ENCODE measurements around the gene MORN3. TPM values are rescaled to one million over a fixed set of nuclear protein-coding genes. Genes with fewer than 3 reads are reported as not detected.

MORN3 gene
- total and polyA plus RNA-seq, 9 of the 15 experiments (the other 6 are each of a cell fraction or from before 2014, with no cell fraction given), result 0.09 to 0.27 (median 0.20) TPM

DNA sequence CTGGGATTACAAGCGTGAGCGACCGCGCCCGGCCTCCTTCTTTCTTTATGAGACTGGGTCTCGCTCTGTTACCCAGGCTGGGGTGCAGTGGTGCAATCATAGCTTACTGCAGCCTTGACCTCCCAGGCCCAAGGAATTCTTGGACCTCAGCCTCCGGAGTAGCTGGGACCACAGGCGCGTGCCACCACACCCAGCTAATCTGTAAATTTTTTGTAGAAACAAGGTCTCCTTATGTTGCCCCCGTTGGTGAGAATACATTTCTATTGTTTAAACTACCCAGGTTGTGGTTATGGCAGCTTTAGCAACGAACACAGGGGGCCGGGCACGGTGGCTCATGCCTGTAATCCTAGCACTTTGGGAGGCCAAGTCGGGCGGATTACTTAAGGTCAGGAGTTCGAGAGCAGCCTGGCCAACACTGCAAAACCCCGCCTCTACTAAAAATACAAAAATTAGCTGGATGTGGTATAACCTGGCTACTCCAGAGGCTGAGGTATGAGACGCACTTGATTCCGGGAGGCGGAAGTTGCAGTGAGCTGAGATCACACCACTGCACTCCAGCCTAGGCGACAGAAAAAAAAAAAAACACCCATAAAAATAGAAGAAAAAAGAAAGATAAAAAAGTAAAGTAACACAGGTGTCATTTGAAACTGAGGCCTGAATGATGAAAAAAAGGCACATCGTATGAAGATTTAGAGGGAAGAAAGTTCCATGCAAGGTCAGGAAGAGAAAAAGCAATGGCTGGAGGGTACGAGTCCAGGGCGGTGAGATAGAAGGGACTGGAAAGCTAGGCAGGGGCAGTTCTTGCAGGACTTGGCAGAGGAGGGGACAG lies 42.1 kb upstream of the MORN3 start (continued):
- no peak for TF ChIP-seq NCOR1 (IDR thresholded peaks at IDR 0.05)
- TF ChIP-seq DPF2 (IDR thresholded peaks at IDR 0.05), result peak; percentile 76
- no peak for TF ChIP-seq FOSL1 (tag; conservative IDR thresholded peaks at IDR 0.05)

DNA sequence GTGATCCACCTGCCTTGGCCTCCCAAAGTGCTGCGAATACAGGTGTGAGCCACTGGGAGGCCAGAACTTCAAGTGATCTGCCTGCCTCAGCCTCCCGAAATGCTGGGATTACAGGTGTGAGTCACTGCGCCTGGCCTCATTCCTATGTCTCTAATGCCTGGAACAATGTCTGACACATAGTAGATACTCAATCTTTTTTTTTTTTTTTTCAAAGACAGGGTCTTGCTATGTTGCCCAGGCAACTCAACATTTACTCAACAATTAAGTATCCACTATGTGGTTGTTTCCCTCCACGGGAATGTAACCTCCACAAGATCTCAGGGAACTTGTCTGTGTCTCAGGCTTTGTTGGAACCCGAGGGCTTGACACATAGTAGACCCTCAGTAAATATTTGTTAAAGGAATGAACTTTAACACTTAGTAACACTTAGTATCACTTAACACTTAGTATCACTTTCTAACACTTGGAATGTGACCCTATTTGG lies 40.1 kb upstream of the MORN3 start:
- H3K4me2 ChIP-seq (ENCODE audit: insufficient read depth, low read length), result no peak overlapping the region
- POLR2A ChIA-PET, result interaction anchor here (0.9 kb wide), 1 partner anchor 39 kb away, joined by 5 read pairs; no protein-coding TSS in a partner anchor
- no peak for TF ChIP-seq ZNF445 (CRISPR knock-in tag; IDR thresholded peaks at IDR 0.05; ENCODE audit: low read depth)
- TF ChIP-seq ZNF583 (CRISPR knock-in tag; IDR thresholded peaks at IDR 0.05), result no peak
- no peak for TF ChIP-seq ZNF695 (CRISPR knock-in tag; IDR thresholded peaks at IDR 0.05)
- TF ChIP-seq KLF6 (CRISPR knock-in tag; IDR thresholded peaks at IDR 0.05; ENCODE audit: borderline replicate concordance), result no peak
- TF ChIP-seq TRIM25 (IDR thresholded peaks at IDR 0.05; ENCODE audit: borderline replicate concordance), result no peak
- peak; percentile 19; the same call in 1 of the 2 replicates for TF ChIP-seq L3MBTL2 (IDR thresholded peaks at IDR 0.05)
- no peak for TF ChIP-seq PCBP2 (IDR thresholded peaks at IDR 0.05; ENCODE audit: low read depth, low read length, poor library complexity, severe bottlenecking)
- TF ChIP-seq, protein P1, sequence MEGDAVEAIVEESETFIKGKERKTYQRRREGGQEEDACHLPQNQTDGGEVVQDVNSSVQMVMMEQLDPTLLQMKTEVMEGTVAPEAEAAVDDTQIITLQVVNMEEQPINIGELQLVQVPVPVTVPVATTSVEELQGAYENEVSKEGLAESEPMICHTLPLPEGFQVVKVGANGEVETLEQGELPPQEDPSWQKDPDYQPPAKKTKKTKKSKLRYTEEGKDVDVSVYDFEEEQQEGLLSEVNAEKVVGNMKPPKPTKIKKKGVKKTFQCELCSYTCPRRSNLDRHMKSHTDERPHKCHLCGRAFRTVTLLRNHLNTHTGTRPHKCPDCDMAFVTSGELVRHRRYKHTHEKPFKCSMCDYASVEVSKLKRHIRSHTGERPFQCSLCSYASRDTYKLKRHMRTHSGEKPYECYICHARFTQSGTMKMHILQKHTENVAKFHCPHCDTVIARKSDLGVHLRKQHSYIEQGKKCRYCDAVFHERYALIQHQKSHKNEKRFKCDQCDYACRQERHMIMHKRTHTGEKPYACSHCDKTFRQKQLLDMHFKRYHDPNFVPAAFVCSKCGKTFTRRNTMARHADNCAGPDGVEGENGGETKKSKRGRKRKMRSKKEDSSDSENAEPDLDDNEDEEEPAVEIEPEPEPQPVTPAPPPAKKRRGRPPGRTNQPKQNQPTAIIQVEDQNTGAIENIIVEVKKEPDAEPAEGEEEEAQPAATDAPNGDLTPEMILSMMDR (IDR thresholded peaks at IDR 0.05 in 2 of 3, conservative IDR thresholded peaks at IDR 0.05 in 1 of 3; ENCODE audit: insufficient read depth in 2 of 3, low read depth in 1 of 3, low read length in 3 of 3), result 0 out of 6 replicates have a peak, but pooled peaks of 1 of the 3 experiments have one; percentile 1
- no peak for TF ChIP-seq ZNF124 (CRISPR knock-in tag; IDR thresholded peaks at IDR 0.05)
- no peak for TF ChIP-seq TCF7 (IDR thresholded peaks at IDR 0.05; ENCODE audit: borderline replicate concordance)
- TF ChIP-seq PHF8 (IDR thresholded peaks at IDR 0.05; ENCODE audit: borderline replicate concordance, low read length), result no peak
- TF ChIP-seq ZFX (CRISPR knock-in tag; IDR thresholded peaks at IDR 0.05), result no peak
- TF ChIP-seq ZNF121 (CRISPR knock-in tag; conservative IDR thresholded peaks at IDR 0.05), result peak; percentile 91
- TF ChIP-seq TAL1 (IDR thresholded peaks at IDR 0.05), result no peak
- no peak for TF ChIP-seq XRCC4 (IDR thresholded peaks at IDR 0.05; ENCODE audit: extremely low read depth, insufficient read depth, insufficient read length)

More for the DNA sequence above, 40.1 kb upstream of the MORN3 start:
- in situ Hi-C loops (cut with MboI), result no loop called here
- WGBS (ENCODE audit: insufficient coverage, low coverage, missing lambda C conversion rate), result 54% methylated on average over 5 of the region's 5 CpGs
- Histone ChIP-seq H2AFZ (ENCODE audit: low read depth, low read length) (no peak overlapping the region), H3K4me1 (replicated peaks in 1 of 2; ENCODE audit: control insufficient read depth in 2 of 2, insufficient read depth in 2 of 2, low read length in 2 of 2) (peaks cover 13 to 31% of the 10 kb centered on the region in 2 experiments; a peak in 3 of 5 replicates), H3K36me3 (ENCODE audit: control insufficient read depth, insufficient read depth, low read length) (no peaks in the 10 kb centered on the region), H3K27ac (ENCODE audit: extremely low read depth, low read depth, low read length) (no peak overlapping the region), H3K4me3 (no peak overlapping the region), H3K9me1 (ENCODE audit: control insufficient read depth, insufficient read depth, low read length) (peaks cover 3% of the 10 kb centered on the region), H3K79me2 (ENCODE audit: control insufficient read depth, insufficient read depth, low read length) (peaks cover 17% of the 10 kb centered on the region), H4K20me1 (replicated peaks; ENCODE audit: control insufficient read depth, insufficient read depth, low read length) (0 out of 2 replicates have a peak, but pooled peaks cover 3% of the 10 kb centered on the region), H3K9ac (ENCODE audit: insufficient read depth in 1 of 2, low read depth in 2 of 2, low read length in 2 of 2) (no peak overlapping the region), H3K9me3 (replicated peaks; ENCODE audit: control insufficient read depth, insufficient read depth, low read depth, low read length) (no peaks in the 10 kb centered on the region), H3K27me3 (ENCODE audit: control insufficient read depth in 2 of 2, insufficient read depth in 2 of 2, low read length in 2 of 2) (no peaks in the 10 kb centered on the region)
- ATAC-seq, result no peak
- intact Hi-C loops (cut with micrococcal nuclease), result no loop called here
- no peak for FAIRE-seq
- CTCF ChIA-PET (ENCODE audit: low intra/inter-chr PET ratio), result no interaction called here
- no TSS peak for BruUV-seq (replicated peaks)
- no peak for DNase-seq (ENCODE audit: extremely low read depth in 1 of 4, low spot score in 3 of 4)
